Esophagus muscularis mucosa (tissue), 3 donors: ENCODE measurements around the gene OGFOD3.

Experiments
- CTCF ChIP-seq, 3 experiments: fragments of 200-600 bp in 2 of 3; fragments of 450-650 bp in 1 of 3; sonication (generic) in 2 of 3; IDR thresholded peaks; one replicate each; pipeline ENCODE4 v1.5.1; 2017 to 2019; ENCODE audit warnings: antibody characterized with exemption in 3 of 3, mild to moderate bottlenecking in 2 of 3, moderate library complexity in 1 of 3
- POLR2AphosphoS5 ChIP-seq, 2 donors: sonication (generic); formaldehyde crosslinking; IDR thresholded peaks; one replicate each; pipeline ENCODE4 v1.6.1; 2017; ENCODE audit warnings: antibody characterized with exemption in 2 of 2

- TF ChIP-seq CTCF (IDR thresholded peaks at IDR 0.05) (no peak), POLR2AphosphoS5 (IDR thresholded peaks at IDR 0.05) (no peak)
These were observed 78.5 kb downstream of the OGFOD3 start for GRCh38 chr17:82339634-82340580.
